GM18951 (cell line): ENCODE measurements around the gene TPSB2.

ENCODE experiments used
- POLR2A ChIP-seq: IDR thresholded peaks from 4 replicates; pipeline ENCODE4 v1.6.1; 2011; ENCODE audit warnings: mild to moderate bottlenecking; ENCODE audit not compliant: insufficient read length, insufficient read depth; ENCODE audit errors: extremely low read depth
- in situ Hi-C: fragments of 300-500 bp; cut with MboI; formaldehyde crosslinking; loops from one replicate; pipeline ENCODE4 v1.12.0; 2022; ENCODE audit warnings: low sequenced_read_pairs, mixed read lengths, inconsistent platforms; ENCODE audit not compliant: unreplicated experiment

Gene TPSB2

GRCh38 chr16:1221628-1222552, 8.1 kb downstream of the TPSB2 start:
- in situ Hi-C loops, result no loop called here
- TF ChIP-seq POLR2A, result no peak

GRCh38 chr16:1220841-1221627, 8.9 kb downstream of the TPSB2 start:
- in situ Hi-C loops, result no loop called here
- TF ChIP-seq POLR2A, result no peak

GRCh38 chr16:1220098-1220728, 9.8 kb downstream of the TPSB2 start:
- no peak for TF ChIP-seq POLR2A
- in situ Hi-C loops, result no loop called here

GRCh38 chr16:1218930-1219611, 10.9 kb downstream of the TPSB2 start:
- in situ Hi-C loops, result no loop called here

GRCh38 chr16:1218061-1218929, 11.7 kb downstream of the TPSB2 start:
- TF ChIP-seq POLR2A, result no peak
- in situ Hi-C loops, result no loop called here

More at GRCh38 chr16:1218930-1219611, 10.9 kb downstream of the TPSB2 start:
- no peak for TF ChIP-seq POLR2A

GRCh38 chr16:1217526-1217925, 12.5 kb downstream of the TPSB2 start:
- in situ Hi-C loops, result no loop called here
- no peak for TF ChIP-seq POLR2A

- in situ Hi-C loops, result no loop called here
- no peak for TF ChIP-seq POLR2A
Measured at GRCh38 chr16:1216681-1217400, 13.1 kb downstream of the TPSB2 start.

- in situ Hi-C loops, result no loop called here
- TF ChIP-seq POLR2A, result no peak
Measured at GRCh38 chr16:1216296-1216619, 13.7 kb downstream of the TPSB2 start.

GRCh38 chr16:1215574-1216295, 14.2 kb downstream of the TPSB2 start:
- in situ Hi-C loops, result no loop called here
- no peak for TF ChIP-seq POLR2A

GRCh38 chr16:1214719-1215118, 15.3 kb downstream of the TPSB2 start:
- in situ Hi-C loops, result no loop called here
- TF ChIP-seq POLR2A, result no peak

GRCh38 chr16:1213796-1214372, 16.1 kb downstream of the TPSB2 start:
- TF ChIP-seq POLR2A, result no peak
- in situ Hi-C loops, result no loop called here

GRCh38 chr16:1213231-1213630, 16.8 kb downstream of the TPSB2 start:
- no peak for TF ChIP-seq POLR2A
- in situ Hi-C loops, result no loop called here
